ENCODE data around the gene POLR2I.
A peak's percentile ranks its signal among the peaks of the same experiment; 100 is the strongest.

The POLR2I gene

DNA sequence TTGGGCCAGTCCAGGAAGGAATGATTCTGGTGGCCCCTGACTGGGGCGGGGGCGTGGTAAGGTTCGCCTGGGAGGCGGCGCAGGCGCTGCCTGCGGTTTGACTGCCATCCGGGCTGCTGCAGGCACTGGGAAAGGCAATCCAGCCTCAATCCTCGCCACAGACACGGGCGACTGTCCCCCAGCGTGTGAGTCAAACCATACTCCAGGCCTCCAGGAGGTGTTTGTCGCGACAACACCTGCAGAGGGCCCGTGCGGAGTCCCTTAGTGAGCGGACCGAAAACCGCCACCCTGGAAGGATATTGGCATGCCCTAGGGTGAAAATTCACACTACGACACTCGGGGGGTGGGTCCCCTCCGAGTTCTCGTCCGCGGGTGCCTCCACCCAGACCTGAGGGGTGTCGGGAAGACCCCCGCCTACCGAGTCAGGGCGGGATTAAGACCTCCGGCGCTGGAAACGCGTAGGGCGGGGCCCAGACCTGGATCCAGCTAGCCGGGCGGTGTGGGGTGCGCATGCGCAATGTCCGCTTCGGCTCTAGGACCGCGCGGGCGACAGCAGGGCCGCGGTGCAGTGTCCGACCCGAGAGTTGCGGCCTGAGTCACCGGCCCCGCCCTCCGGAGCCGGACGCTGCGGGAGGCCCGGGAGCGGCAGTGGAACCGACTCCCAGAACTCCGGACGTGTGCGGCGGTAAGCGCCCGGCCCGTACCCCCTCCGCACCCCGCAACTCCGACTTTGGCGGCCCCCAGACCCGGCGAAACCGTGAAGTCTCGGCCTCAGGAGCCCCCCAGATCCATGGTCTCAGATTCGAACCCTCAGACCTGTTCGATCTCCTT is 25.0 kb upstream of the POLR2I start, which contains the start of gene CAPNS1 (continued):
- TF ChIP-seq ZNF211 (tag by site-specific recombination; IDR thresholded peaks at IDR 0.05; ENCODE audit: low read depth), result no peak
- TF ChIP-seq, protein P1, sequence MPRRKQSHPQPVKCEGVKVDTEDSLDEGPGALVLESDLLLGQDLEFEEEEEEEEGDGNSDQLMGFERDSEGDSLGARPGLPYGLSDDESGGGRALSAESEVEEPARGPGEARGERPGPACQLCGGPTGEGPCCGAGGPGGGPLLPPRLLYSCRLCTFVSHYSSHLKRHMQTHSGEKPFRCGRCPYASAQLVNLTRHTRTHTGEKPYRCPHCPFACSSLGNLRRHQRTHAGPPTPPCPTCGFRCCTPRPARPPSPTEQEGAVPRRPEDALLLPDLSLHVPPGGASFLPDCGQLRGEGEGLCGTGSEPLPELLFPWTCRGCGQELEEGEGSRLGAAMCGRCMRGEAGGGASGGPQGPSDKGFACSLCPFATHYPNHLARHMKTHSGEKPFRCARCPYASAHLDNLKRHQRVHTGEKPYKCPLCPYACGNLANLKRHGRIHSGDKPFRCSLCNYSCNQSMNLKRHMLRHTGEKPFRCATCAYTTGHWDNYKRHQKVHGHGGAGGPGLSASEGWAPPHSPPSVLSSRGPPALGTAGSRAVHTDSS (tag by site-specific recombination; IDR thresholded peaks at IDR 0.05), result no peak
- no peak for TF ChIP-seq ZNF112 (tag by site-specific recombination; IDR thresholded peaks at IDR 0.05)
- TF ChIP-seq, protein P2, sequence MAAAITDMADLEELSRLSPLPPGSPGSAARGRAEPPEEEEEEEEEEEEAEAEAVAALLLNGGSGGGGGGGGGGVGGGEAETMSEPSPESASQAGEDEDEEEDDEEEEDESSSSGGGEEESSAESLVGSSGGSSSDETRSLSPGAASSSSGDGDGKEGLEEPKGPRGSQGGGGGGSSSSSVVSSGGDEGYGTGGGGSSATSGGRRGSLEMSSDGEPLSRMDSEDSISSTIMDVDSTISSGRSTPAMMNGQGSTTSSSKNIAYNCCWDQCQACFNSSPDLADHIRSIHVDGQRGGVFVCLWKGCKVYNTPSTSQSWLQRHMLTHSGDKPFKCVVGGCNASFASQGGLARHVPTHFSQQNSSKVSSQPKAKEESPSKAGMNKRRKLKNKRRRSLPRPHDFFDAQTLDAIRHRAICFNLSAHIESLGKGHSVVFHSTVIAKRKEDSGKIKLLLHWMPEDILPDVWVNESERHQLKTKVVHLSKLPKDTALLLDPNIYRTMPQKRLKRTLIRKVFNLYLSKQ (tag by site-specific recombination; IDR thresholded peaks at IDR 0.05; ENCODE audit: borderline replicate concordance), result no peak
- peak; percentile 70 for TF ChIP-seq ZFHX2 (tag by site-specific recombination; conservative IDR thresholded peaks at IDR 0.05)
- TF ChIP-seq, protein P3, sequence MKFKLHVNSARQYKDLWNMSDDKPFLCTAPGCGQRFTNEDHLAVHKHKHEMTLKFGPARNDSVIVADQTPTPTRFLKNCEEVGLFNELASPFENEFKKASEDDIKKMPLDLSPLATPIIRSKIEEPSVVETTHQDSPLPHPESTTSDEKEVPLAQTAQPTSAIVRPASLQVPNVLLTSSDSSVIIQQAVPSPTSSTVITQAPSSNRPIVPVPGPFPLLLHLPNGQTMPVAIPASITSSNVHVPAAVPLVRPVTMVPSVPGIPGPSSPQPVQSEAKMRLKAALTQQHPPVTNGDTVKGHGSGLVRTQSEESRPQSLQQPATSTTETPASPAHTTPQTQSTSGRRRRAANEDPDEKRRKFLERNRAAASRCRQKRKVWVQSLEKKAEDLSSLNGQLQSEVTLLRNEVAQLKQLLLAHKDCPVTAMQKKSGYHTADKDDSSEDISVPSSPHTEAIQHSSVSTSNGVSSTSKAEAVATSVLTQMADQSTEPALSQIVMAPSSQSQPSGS (tag by site-specific recombination; IDR thresholded peaks at IDR 0.05; ENCODE audit: low read depth), result peak; percentile 14; the same call in 1 of the 2 replicates
- no peak for TF ChIP-seq ZNF433 (tag by site-specific recombination; IDR thresholded peaks at IDR 0.05; ENCODE audit: low read depth)
- TF ChIP-seq, protein P4, sequence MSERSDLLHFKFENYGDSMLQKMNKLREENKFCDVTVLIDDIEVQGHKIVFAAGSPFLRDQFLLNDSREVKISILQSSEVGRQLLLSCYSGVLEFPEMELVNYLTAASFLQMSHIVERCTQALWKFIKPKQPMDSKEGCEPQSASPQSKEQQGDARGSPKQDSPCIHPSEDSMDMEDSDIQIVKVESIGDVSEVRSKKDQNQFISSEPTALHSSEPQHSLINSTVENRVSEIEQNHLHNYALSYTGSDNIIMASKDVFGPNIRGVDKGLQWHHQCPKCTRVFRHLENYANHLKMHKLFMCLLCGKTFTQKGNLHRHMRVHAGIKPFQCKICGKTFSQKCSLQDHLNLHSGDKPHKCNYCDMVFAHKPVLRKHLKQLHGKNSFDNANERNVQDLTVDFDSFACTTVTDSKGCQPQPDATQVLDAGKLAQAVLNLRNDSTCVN (tag by site-specific recombination; optimal IDR thresholded peaks at IDR 0.05), result peak; percentile 90
- TF ChIP-seq ZNF76 (tag by site-specific recombination; IDR thresholded peaks at IDR 0.05; ENCODE audit: borderline replicate concordance, low read depth), result peak; percentile 98
- TF ChIP-seq ZNF394 (tag by site-specific recombination; IDR thresholded peaks at IDR 0.05; ENCODE audit: borderline replicate concordance), result peak; percentile 77
- TF ChIP-seq ZBTB8A (tag by site-specific recombination; IDR thresholded peaks at IDR 0.05), result peak; percentile 72
- no peak for TF ChIP-seq ZNF664 (tag by site-specific recombination; IDR thresholded peaks at IDR 0.05)
- no peak for TF ChIP-seq ZNF529 (tag by site-specific recombination; IDR thresholded peaks at IDR 0.05; ENCODE audit: insufficient replicate concordance)
- TF ChIP-seq, protein P5, sequence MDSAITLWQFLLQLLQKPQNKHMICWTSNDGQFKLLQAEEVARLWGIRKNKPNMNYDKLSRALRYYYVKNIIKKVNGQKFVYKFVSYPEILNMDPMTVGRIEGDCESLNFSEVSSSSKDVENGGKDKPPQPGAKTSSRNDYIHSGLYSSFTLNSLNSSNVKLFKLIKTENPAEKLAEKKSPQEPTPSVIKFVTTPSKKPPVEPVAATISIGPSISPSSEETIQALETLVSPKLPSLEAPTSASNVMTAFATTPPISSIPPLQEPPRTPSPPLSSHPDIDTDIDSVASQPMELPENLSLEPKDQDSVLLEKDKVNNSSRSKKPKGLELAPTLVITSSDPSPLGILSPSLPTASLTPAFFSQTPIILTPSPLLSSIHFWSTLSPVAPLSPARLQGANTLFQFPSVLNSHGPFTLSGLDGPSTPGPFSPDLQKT (IDR thresholded peaks at IDR 0.05; ENCODE audit: borderline replicate concordance, low read depth, low read length), result no peak
- TF ChIP-seq ZNF654 (tag by site-specific recombination; IDR thresholded peaks at IDR 0.05; ENCODE audit: low read depth), result no peak
- peak; percentile 68 for TF ChIP-seq ZNF423 (tag by site-specific recombination; IDR thresholded peaks at IDR 0.05)
- TF ChIP-seq WT1 (tag by site-specific recombination; IDR thresholded peaks at IDR 0.05), result peak; percentile 89
- TF ChIP-seq, protein P6, sequence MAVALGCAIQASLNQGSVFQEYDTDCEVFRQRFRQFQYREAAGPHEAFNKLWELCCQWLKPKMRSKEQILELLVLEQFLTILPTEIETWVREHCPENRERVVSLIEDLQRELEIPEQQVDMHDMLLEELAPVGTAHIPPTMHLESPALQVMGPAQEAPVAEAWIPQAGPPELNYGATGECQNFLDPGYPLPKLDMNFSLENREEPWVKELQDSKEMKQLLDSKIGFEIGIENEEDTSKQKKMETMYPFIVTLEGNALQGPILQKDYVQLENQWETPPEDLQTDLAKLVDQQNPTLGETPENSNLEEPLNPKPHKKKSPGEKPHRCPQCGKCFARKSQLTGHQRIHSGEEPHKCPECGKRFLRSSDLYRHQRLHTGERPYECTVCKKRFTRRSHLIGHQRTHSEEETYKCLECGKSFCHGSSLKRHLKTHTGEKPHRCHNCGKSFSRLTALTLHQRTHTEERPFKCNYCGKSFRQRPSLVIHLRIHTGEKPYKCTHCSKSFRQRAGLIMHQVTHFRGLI (tag by site-specific recombination; IDR thresholded peaks at IDR 0.05), result no peak
- TF ChIP-seq ZNF335 (tag by site-specific recombination; conservative IDR thresholded peaks at IDR 0.05), result peak; percentile 100
- TF ChIP-seq ZSCAN23 (tag by site-specific recombination; IDR thresholded peaks at IDR 0.05), result peak; percentile 62; the same call in 1 of the 2 replicates
- peak; percentile 78; the same call in 1 of the 2 replicates for TF ChIP-seq GFI1B (tag by site-specific recombination; IDR thresholded peaks at IDR 0.05)
- TF ChIP-seq ZNF426 (tag by site-specific recombination; IDR thresholded peaks at IDR 0.05), result no peak
- TF ChIP-seq ZNF391 (tag by site-specific recombination; IDR thresholded peaks at IDR 0.05; ENCODE audit: borderline replicate concordance, low read depth), result peak; percentile 69; the same call in 1 of the 2 replicates
- TF ChIP-seq ZNF560 (tag by site-specific recombination; IDR thresholded peaks at IDR 0.05; ENCODE audit: borderline replicate concordance), result no peak
- peak; percentile 71 for TF ChIP-seq EGR2 (tag by site-specific recombination; IDR thresholded peaks at IDR 0.05; ENCODE audit: low read depth)
- TF ChIP-seq, protein P7, sequence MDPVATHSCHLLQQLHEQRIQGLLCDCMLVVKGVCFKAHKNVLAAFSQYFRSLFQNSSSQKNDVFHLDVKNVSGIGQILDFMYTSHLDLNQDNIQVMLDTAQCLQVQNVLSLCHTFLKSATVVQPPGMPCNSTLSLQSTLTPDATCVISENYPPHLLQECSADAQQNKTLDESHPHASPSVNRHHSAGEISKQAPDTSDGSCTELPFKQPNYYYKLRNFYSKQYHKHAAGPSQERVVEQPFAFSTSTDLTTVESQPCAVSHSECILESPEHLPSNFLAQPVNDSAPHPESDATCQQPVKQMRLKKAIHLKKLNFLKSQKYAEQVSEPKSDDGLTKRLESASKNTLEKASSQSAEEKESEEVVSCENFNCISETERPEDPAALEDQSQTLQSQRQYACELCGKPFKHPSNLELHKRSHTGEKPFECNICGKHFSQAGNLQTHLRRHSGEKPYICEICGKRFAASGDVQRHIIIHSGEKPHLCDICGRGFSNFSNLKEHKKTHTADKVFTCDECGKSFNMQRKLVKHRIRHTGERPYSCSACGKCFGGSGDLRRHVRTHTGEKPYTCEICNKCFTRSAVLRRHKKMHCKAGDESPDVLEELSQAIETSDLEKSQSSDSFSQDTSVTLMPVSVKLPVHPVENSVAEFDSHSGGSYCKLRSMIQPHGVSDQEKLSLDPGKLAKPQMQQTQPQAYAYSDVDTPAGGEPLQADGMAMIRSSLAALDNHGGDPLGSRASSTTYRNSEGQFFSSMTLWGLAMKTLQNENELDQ (tag by site-specific recombination; IDR thresholded peaks at IDR 0.05; ENCODE audit: low read depth), result no peak
